ENCODE measurements around the gene CLASP2. TPM values are rescaled to one million over a fixed set of nuclear protein-coding genes. Genes with fewer than 3 reads are reported as not detected.

Gene CLASP2
- total and polyA plus RNA-seq, 2 of the 4 experiments (the other 2 are of a cell fraction), result 11.9 to 49.1 TPM

DNA sequence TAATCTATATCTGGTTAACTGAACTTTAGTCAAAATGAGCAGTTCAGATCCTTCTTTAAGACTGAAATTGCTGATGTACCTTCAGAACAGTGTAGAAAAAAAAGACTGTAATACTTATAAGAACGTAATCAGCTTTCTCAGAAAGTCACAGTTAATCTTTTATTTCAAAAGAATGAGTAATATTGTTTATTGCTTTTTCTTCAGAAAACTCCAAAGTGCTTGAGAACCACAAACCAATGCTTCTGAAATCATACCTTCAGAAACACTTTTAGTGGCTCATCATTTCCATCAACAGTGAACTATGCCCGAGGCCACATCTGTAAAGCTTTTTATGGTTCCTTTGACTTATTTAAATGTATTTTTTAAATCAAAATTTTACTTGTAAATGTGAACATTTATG lies 33.3 kb upstream of the CLASP2 start:
- no peaks in the 10 kb centered on the region for H3K36me3 ChIP-seq (ENCODE audit: control insufficient read depth, insufficient read depth, low read length)
- no peak overlapping the region for H2BK5ac ChIP-seq (ENCODE audit: low read depth, low read length, poor library complexity, severe bottlenecking)
- no peaks in the 10 kb centered on the region for H3K27me3 ChIP-seq (ENCODE audit: control insufficient read depth, insufficient read depth, low read length)
- no peak overlapping the region for H4K5ac ChIP-seq (ENCODE audit: low read depth, low read length)
- no peaks in the 10 kb centered on the region for H3K9me1 ChIP-seq (ENCODE audit: insufficient read depth, low read length)
- H3K4ac ChIP-seq (ENCODE audit: low read depth, low read length), result no peak overlapping the region
- no peak overlapping the region for H2AFZ ChIP-seq (replicated peaks; ENCODE audit: low read length, poor library complexity)
- WGBS, 2 experiments (ENCODE audit: extremely low coverage in 2 of 2, insufficient read length in 1 of 2), result no CpG with 5 or more reads among the region's 2 CpGs
- intact Hi-C loops (cut with micrococcal nuclease) (no loop called here), in situ Hi-C loops (cut with MboI; ENCODE audit: low sequenced_read_pairs) (no loop called here), dilution Hi-C loops (cut with HindIII; ENCODE audit: low sequenced_read_pairs, unreplicated experiment) (no loop called here)
- H3K9me3 ChIP-seq (ENCODE audit: control insufficient read depth, insufficient read depth, low read length), result peaks cover 4% of the 10 kb centered on the region; the same call in 1 of the 2 replicates
- no peak overlapping the region for H3K23ac ChIP-seq (ENCODE audit: low read depth, low read length)
- TF ChIP-seq, protein P1, sequence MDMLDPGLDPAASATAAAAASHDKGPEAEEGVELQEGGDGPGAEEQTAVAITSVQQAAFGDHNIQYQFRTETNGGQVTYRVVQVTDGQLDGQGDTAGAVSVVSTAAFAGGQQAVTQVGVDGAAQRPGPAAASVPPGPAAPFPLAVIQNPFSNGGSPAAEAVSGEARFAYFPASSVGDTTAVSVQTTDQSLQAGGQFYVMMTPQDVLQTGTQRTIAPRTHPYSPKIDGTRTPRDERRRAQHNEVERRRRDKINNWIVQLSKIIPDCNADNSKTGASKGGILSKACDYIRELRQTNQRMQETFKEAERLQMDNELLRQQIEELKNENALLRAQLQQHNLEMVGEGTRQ (IDR thresholded peaks at IDR 0.05; ENCODE audit: low read depth, low read length), result no peak
- no peak for TF ChIP-seq RFX5 (IDR thresholded peaks at IDR 0.05; ENCODE audit: low read depth, low read length)
- no peak for TF ChIP-seq MAFK (IDR thresholded peaks at IDR 0.05; ENCODE audit: low read depth, low read length)
- no peak for TF ChIP-seq BHLHE40 (IDR thresholded peaks at IDR 0.05; ENCODE audit: low read depth, low read length)
- TF ChIP-seq NFE2L2 (IDR thresholded peaks at IDR 0.05; ENCODE audit: low read depth, low read length), result no peak
- no peak for TF ChIP-seq MXI1 (IDR thresholded peaks at IDR 0.05; ENCODE audit: borderline replicate concordance, low read depth, low read length)
- no peak for TF ChIP-seq CHD1 (IDR thresholded peaks at IDR 0.05; ENCODE audit: low read depth, low read length)
- no peak for TF ChIP-seq RAD21 (IDR thresholded peaks at IDR 0.05; ENCODE audit: low read length)
- TF ChIP-seq SMC3 (IDR thresholded peaks at IDR 0.05; ENCODE audit: low read depth, low read length), result no peak
- TF ChIP-seq, protein P2, sequence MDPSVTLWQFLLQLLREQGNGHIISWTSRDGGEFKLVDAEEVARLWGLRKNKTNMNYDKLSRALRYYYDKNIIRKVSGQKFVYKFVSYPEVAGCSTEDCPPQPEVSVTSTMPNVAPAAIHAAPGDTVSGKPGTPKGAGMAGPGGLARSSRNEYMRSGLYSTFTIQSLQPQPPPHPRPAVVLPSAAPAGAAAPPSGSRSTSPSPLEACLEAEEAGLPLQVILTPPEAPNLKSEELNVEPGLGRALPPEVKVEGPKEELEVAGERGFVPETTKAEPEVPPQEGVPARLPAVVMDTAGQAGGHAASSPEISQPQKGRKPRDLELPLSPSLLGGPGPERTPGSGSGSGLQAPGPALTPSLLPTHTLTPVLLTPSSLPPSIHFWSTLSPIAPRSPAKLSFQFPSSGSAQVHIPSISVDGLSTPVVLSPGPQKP (IDR thresholded peaks at IDR 0.05; ENCODE audit: borderline replicate concordance, low read depth, low read length), result no peak
- TF ChIP-seq, protein P3, sequence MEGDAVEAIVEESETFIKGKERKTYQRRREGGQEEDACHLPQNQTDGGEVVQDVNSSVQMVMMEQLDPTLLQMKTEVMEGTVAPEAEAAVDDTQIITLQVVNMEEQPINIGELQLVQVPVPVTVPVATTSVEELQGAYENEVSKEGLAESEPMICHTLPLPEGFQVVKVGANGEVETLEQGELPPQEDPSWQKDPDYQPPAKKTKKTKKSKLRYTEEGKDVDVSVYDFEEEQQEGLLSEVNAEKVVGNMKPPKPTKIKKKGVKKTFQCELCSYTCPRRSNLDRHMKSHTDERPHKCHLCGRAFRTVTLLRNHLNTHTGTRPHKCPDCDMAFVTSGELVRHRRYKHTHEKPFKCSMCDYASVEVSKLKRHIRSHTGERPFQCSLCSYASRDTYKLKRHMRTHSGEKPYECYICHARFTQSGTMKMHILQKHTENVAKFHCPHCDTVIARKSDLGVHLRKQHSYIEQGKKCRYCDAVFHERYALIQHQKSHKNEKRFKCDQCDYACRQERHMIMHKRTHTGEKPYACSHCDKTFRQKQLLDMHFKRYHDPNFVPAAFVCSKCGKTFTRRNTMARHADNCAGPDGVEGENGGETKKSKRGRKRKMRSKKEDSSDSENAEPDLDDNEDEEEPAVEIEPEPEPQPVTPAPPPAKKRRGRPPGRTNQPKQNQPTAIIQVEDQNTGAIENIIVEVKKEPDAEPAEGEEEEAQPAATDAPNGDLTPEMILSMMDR (conservative IDR thresholded peaks at IDR 0.05; ENCODE audit: low read depth, low read length), result no peak
- no peak for TF ChIP-seq MAZ (IDR thresholded peaks at IDR 0.05; ENCODE audit: borderline replicate concordance, low read depth, low read length)
- no peak for TF ChIP-seq RCOR1 (IDR thresholded peaks at IDR 0.05; ENCODE audit: insufficient replicate concordance, low read length)
- TF ChIP-seq CEBPB (IDR thresholded peaks at IDR 0.05; ENCODE audit: low read depth, low read length), result no peak
- no peak for TF ChIP-seq POLR2A (IDR thresholded peaks at IDR 0.05; ENCODE audit: low read depth, low read length)
- H3K79me1 ChIP-seq (ENCODE audit: low read depth in 1 of 2, low read length in 2 of 2), result no peaks in the 10 kb centered on the region
- no peak overlapping the region for H2AK9ac ChIP-seq (replicated peaks; ENCODE audit: low read depth, low read length, poor library complexity)
- DNase-seq (no peak), ATAC-seq (ENCODE audit: low read depth) (no peak)
- no peak overlapping the region for H3K9ac ChIP-seq (ENCODE audit: low read depth, low read length)
- ChIA-PET POLR2A (ENCODE audit: unreplicated experiment) (no interaction called here), CTCF (interaction anchor here (1.2 kb wide), 1 partner anchor 25 kb away, joined by 6 read pairs; no protein-coding TSS in a partner anchor)
- H3K56ac ChIP-seq (ENCODE audit: extremely low read depth, insufficient read depth, low read length), result no peak overlapping the region
- H3K14ac ChIP-seq (replicated peaks; ENCODE audit: low read depth, low read length), result no peak overlapping the region
- no peak overlapping the region for H4K91ac ChIP-seq (ENCODE audit: insufficient read depth, low read depth, low read length)
- no peak overlapping the region for H3K18ac ChIP-seq (ENCODE audit: low read depth, low read length)
- H3K4me2 ChIP-seq (ENCODE audit: low read depth, low read length), result no peak overlapping the region
- no peak overlapping the region for H2AK5ac ChIP-seq (ENCODE audit: low read depth, low read length)
- H2BK15ac ChIP-seq (ENCODE audit: low read depth, low read length), result no peak overlapping the region
- no peak overlapping the region for H2BK20ac ChIP-seq (ENCODE audit: low read depth, low read length)
- BruUV-seq (replicated peaks), result no TSS peak
- no peak overlapping the region for H4K8ac ChIP-seq (ENCODE audit: low read depth in 2 of 2, low read length in 2 of 2)
- H3K27ac ChIP-seq (ENCODE audit: insufficient read depth, low read length), result no peak overlapping the region
- peaks cover 2% of the 10 kb centered on the region; the same call in 1 of the 2 replicates for H3K4me1 ChIP-seq (ENCODE audit: control insufficient read depth, insufficient read depth, low read length)
- no peaks in the 10 kb centered on the region for H4K20me1 ChIP-seq (ENCODE audit: insufficient read depth, low read length)
- no peak overlapping the region for H2BK120ac ChIP-seq (ENCODE audit: low read depth, low read length)
- H3K4me3 ChIP-seq (ENCODE audit: insufficient read depth, low read depth, low read length), result no peak overlapping the region

All from IMR-90 (cell line).